ENCODE results near the gene APOOL. TPM values are rescaled to one million over a fixed set of nuclear protein-coding genes. Genes with fewer than 3 reads are reported as not detected.
"Not testable (repeated sequence)": the region's sequence is repeated elsewhere in the genome, so short reads cannot be mapped to it uniquely, and the experiment has no call there.

Gene APOOL
- total RNA-seq, 1 donor from 2014 or later: 14.9 TPM

DNA sequence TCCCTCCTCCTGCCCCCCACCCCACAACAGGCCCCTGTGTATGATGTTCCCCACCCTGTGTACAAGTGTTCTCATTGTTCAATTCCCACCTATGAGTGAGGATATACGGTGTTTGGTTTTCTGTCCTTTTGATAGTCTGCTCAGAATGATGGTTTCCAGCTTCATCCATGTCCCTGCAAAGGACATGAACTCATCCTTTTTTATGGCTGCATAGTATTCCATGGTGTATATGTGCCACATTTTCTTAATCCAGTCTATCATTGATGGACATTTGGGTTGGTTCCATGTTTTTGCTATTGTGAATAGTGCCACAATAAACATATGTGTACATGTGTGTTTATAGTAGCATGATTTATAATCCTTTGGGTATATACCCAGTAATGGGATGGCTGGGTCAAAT lies 73.6 kb downstream of the APOOL start:
- intact Hi-C loops (cut with micrococcal nuclease): not testable (repeated sequence)

DNA sequence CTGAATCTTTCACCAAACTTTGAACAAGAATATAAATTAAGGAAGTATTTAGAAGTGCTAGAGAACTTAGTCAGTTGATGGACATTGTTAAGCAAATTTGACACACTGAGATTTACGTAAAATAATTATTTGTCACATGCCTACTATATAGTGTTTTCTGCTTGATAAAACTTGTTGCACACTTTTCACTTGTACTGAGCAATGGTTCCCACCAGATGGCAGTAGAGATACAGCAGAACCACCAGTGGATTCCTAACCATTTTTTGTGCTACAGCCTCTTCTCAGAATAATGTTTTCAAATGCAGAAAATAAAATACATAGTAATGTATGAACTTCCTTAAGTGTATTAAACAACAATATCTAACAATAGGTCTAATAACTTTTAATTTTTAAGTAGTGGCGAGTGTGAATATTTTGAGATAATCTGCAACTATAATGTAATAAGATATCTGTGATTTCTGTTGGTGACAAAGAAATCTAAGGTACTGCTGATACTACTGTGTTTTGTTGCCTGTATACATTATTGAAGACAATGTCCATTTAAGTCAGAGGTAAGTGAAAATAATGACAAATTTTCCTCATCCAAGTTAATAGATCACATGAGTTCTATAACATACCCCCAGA lies 81.2 kb downstream of the APOOL start:
- intact Hi-C loops (cut with micrococcal nuclease): no loop called here

DNA sequence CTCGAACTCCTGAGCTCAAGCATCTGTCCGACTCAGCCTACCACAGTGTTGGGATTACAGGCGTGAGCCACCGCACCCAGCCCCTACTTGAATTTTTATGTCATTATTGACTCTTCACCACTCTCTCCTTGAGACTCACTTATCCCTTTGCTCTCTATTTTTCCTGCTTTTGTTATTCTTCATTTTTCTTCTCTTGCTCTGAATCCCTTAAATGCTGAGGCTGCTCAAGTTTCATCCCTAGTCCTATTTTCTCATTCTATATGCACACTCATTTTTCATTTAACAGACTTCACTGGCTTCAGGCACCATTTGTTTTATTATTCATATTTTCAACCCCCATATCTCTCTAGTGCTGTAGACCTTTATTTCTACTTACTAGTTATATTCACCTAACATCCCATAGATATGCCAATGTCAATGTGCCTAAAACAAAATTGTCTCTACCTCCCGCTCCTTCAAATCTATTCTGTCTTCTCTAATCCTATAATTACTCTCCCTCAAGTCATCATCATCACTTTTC lies 85.7 kb downstream of the APOOL start:
- intact Hi-C loops (cut with micrococcal nuclease): no loop called here

DNA sequence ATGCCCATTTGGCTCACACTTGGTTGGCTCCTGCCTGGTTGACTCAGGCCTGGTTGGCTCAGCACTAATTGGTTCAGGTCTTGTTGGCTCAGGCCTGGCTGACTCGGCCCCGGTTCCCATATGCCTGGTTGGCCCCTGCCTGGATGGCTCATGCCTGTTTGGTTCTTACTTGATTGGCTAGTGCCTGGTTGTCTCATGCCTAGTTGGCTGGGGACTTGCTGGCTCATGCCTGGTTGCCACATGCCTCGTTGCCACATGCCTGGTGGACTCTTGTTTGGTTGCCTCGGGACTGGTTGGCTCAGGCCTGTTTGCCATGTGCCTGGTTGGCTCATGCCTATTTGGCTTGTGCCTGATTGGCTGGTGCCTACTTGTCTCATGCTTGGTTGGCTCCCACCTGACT lies 103.7 kb downstream of the APOOL start:
- intact Hi-C loops (cut with micrococcal nuclease): no loop called here

DNA sequence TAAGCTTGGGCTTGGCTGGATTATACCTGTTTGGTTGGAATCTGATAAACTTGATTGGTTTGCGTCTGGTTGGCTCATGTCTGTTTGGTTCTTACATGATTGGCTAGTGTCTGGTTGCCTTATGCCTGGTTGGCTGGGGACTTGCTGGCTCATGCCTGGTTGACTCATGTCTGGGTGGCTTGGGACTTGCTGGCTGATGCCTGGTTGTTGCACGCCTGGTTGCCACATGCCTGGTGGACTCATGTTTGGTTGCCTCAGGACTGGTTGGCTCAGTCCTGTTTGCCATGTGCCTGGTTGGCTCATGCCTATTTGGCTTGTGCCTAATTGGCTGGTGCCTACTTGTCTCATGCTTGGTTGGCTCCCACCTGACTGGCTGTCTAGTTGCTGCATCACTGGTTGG lies 104.5 kb downstream of the APOOL start:
- intact Hi-C loops (cut with micrococcal nuclease): no loop called here

DNA sequence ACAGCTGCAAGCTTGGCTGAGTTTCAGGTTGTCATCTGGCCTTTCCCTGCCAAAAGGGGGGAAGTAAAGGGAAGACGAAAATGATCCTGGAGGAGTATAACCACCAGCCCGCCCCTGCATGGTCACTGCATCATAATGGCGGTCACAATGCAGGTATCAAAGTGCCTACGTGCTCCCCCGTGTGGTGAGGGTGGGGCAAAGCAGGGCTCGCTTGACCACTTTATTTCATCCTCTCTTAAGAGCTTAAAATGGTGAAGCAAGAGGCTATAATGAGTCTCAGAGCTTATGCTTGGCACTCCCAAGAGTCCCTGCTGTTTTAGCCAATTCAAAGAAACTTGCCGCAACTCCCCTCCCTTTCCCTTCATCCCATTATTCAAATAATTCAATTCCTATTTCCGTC lies 105.6 kb downstream of the APOOL start:
- intact Hi-C loops (cut with micrococcal nuclease): no loop called here

DNA sequence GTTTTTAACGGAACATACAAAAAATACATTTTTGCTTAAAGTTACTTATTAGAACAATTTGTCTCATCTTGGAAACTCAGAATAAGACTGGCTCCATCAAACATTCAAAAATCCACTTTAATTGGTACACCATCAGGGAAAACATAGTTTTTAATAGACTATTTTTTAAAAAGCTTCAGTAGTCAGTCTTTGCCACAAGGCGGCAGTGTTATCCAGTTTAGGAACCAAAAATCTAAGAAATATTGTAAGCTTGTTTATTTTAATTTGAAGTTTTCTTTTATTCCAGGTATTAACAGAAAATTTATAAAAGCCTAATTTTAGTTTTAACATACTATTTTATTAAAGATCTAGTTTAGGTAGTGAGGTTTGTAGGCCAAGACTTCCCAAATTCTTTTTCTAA lies 107.7 kb downstream of the APOOL start:
- intact Hi-C loops (cut with micrococcal nuclease): loop anchor here (2.0 kb wide), 1 partner anchor 433 kb away; no protein-coding TSS in a partner anchor

DNA sequence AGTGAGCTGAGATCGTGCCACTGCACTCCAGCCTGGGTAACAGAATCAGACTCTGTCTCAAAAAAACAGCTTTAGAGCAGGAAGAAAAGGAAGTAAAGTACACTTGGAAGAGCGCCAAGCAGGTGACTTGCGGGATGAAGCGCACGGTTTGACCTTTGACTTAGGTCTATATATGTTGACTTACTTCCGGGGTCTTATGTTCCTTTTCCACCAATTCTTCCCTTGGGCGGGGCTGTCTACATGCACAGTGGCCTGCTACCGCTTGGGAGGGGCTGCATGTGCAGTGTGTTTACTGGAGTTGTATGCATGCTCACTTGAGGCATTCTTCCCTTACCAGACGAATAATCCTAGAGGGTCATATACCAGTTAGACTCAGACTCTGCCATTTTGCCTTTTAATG lies 108.6 kb downstream of the APOOL start:
- intact Hi-C loops (cut with micrococcal nuclease): no loop called here

DNA sequence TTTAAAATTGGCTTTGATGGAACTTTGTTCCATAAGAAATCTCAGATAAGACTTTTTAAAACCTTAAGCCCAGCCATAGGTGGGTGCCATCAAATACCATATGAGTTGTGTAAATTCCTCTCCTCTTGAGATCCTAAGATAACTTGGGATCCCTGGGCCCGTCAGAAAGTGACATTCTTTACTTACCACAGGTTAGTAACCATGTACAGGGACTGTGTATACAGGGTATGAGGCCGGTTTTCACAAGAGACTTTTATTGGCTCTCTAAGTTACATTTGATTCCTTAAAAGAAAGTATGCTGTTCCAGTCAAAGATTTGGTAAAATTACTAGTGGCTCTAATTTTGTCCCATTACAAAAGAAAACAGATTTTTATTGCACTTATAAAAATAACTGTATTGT lies 110.1 kb downstream of the APOOL start:
- intact Hi-C loops (cut with micrococcal nuclease): no loop called here

DNA sequence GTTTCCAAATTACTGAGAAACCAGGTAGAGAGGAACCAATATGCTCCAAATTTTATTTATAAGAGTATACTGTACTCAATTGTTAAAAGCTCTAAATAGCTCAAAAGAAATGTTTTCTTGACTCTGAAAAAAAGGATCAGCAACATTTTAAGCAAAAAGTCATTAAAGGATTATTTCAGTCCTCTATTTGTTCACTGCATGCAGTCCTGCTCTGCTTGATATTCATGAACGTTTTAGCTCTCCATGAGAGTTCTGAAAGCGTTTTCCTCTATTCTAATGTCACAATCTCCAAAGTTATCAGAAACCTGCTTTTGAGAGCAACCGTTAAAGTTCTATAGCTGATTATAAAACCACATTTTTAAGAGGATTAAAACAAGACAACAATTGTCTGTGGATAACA lies 110.5 kb downstream of the APOOL start:
- intact Hi-C loops (cut with micrococcal nuclease): no loop called here

DNA sequence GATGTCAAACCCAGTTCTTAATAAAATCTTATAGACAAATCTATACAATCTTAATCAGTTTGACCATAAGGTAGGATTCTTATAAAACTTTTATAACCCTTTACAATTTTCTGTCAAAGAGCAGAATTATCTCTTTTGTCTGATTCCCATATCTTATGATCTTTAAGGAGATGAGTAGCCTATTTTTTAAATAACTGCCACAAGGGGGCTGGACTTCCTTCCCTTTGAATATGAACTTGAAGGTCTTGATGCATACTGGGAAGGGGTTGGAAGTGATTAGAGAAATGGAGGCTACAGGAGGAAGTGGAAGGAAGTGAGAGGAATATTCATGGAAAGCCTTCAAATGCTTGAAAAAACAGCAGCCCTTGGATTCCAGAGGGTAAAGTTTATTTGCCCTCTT lies 111.1 kb downstream of the APOOL start:
- intact Hi-C loops (cut with micrococcal nuclease): no loop called here

DNA sequence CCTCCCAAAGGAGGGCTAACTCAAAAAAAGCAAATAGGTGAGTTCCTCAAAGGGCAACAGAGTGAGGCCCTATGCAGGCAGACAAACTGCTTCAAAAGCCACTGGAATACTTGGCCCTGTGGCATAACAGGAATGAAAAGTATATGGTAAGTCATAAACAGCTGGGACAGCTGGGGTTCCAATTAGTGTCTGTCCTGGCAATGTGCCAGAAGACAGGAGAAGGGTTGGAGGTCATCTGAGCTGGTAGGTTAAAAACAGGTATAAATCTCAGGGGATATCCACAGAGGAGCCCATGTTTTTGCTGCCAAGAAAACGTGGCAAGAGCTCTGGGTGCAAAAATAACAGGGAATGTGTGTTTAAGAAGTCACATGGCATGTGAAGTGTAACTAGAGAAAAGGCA lies 111.6 kb downstream of the APOOL start:
- intact Hi-C loops (cut with micrococcal nuclease): no loop called here

DNA sequence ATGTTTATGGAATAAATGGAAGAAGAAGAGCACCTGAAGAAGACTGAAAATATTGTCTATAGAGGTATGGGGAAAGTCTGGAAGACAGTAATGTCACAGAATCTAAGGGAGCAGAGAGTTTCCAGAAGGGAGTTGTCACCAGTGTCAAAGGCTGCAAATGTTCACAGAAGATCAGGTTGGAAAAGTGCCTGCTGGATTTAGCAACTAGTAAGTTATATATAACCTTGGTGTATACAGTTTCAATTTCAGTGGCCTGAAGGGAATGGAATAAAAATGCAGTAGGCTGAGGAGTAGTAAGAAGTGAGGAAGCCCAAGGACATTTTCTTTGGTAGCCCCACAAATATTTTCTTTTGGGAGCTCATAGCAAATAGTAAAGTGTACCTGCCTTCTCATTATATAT lies 132.7 kb downstream of the APOOL start:
- intact Hi-C loops (cut with micrococcal nuclease): no loop called here

DNA sequence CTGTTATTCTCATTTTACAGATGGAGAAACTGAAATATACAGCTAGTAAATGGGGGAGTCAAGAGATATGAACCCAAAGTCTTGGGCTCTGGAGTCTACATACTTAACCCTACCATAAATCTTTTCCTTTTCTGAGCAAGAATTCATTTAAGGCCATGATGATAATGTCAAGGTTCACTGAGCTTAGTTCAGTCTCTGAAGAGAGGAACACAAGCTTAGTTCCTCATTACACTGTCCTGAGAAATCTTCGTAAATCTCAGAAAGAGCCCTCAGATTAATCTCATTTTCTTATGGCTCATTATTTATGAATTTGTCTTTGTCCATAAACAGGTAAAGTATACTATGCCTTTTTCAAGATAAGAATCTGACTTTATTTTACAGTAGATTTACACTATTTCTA lies 135.7 kb downstream of the APOOL start:
- intact Hi-C loops (cut with micrococcal nuclease): no loop called here

DNA sequence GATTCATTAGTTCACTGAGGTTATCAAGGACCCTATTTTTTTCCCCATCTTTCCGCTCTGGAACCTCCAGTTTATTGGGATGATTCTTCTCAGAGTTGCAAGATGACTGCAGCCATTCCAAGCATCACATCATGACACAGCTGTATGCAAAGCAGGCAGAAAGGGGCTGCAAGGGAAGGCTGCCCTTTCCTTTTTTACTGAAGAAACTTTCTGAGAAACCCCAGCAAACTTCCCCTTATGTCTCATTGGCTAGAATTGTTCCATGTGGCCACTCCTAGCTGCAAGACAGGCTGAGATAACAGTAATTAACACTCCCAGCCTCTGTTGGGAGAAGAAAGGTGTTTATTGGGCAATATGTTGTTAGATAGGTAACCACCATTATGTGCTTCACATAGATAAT lies 137.3 kb downstream of the APOOL start:
- intact Hi-C loops (cut with micrococcal nuclease): no loop called here

Other genes with a start within 250 kb of the APOOL start
- not detected in 2 replicates for gene SATL1, start 239.9 kb downstream of the APOOL start, total RNA-seq
- 0.52 and 0.55 TPM in 2 replicates for gene ZNF711, start 240.1 kb downstream of the APOOL start, total RNA-seq

All from T-helper 2 cell treated with Interferon-gamma antibody and Interleukin-4, amounts not matched to agents 100 ng/mL and 5 ng/mL, for 36 hours (primary cell).